ENCODE data around the gene CFP. TPM values are rescaled to one million over a fixed set of nuclear protein-coding genes. Genes with fewer than 3 reads are reported as not detected.

CFP gene
- 0.37 to 0.84 TPM (median 0.42 TPM) in 5 replicates for total RNA-seq (2022; extraction: Qiagen RNA extraction)

GRCh38 chrX:47629419-47630200 lies at the start of gene CFP:
Gene CFP (minus strand): TSS chrX:47629930. CDS start chrX:47629844, 86 bp downstream.

GRCh38 chrX:47658684-47659420 lies 29.1 kb upstream of the CFP start, which contains the start of gene UXT:
Gene UXT (minus strand): TSS chrX:47659180. CDS start chrX:47658927, 253 bp downstream.

DNA sequence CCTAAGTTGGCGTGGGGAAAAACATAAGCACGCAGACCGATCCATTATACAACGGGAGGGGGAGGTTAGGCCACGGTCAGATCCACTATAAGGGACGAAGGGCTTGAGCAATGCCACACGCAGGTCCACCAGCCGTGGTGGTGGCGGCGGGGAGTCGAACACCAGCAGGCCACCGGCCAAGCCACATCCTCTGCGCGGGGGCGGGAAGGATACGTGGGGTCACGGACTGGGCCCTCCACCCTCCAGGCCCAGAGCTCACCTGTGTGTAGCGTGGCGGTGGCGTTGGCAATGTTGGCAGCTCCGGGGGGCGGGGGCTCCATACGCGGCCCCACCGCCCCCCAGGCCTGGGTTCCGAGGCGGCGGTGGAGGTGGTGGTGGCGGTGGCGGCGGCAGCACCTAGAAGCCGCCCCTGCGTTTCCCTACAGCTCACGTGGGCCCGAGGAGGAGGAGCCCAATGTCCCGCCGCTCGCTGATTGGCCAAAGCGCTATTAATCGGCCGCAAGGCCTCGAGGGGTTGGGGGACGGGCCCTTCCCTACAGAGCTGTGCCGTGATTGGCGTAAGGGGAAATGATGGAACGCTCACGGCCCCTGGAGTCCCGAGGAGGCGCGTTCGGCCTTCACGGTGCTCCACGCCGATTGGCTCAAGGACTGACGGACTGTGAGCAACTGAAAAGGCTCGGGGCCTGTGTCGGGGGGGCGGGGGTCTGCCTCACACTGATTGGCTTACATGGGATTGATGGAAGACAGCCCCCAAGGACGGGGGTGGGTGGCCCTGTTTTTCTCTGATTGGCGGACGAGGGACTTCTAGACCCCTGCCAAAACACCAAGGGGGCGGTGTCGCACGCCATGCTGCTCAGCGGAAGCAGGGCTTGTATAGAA lies 20.7 kb upstream of the CFP start, which contains the start of gene ELK1:
Gene ELK1 (minus strand): TSS at position 400 of the 879 bp plus-strand sequence. CDS start 9,122 bp downstream, outside the sequence.

DNA sequence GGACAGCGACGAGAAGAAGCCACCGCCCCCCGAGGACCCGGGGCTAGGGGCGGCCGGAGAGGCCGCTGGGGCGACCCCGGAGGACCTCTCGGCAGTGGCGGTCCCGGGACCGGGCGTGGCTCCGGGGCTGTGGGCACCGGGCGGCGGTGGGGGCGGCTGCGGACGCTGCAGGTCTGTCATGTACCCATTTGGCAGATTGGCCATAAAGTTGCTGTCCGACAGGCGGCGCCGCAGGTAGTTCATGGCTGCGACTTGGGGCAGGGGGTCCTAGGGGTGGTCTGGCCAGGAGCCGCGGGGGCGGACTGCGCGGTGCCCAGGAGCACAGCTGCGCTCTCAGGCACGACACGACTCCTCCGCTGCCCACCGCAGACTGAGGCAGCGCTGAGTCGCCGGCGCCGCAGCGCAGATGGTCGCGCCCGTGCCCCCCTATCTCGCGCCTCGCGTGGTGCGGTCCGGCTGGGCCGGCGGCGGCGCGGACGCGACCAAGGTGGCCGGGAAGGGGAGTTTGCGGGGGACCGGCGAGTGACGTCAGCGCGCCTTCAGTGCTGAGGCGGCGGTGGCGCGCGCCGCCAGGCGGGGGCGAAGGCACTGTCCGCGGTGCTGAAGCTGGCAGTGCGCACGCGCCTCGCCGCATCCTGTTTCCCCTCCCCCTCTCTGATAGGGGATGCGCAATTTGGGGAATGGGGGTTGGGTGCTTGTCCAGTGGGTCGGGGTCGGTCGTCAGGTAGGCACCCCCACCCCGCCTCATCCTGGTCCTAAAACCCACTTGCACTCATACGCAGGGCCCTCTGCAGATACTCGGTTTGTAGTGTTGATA lies 10.0 kb downstream of the CFP start, which contains the start of gene SYN1:
Gene SYN1 (minus strand): TSS at position 372 of the 817 bp plus-strand sequence. CDS start 129 bp downstream, at position 243.

GRCh38 chrX:47581731-47582647 lies 47.7 kb downstream of the CFP start, which contains the start of gene TIMP1:
Gene TIMP1 (plus strand): TSS chrX:47582436. CDS start chrX:47583416, 980 bp downstream.

Other genes starting within 250 kb of the CFP start
- 3.5 to 4.7 TPM (median 3.8 TPM) in 5 replicates for gene ZNF41, start 146.7 kb downstream of the CFP start, total RNA-seq (2022; extraction: Qiagen RNA extraction)
- 45.2 to 58.2 TPM (median 55.5 TPM) in 5 replicates for gene ARAF, start 68.7 kb downstream of the CFP start, total RNA-seq (2022; extraction: Qiagen RNA extraction)
- gene TIMP1, start 47.5 kb downstream of the CFP start, total RNA-seq (2022; extraction: Qiagen RNA extraction) = 262 to 288 TPM (median 280 TPM) in 5 replicates
- gene SYN1, start 10.1 kb downstream of the CFP start, total RNA-seq (2022; extraction: Qiagen RNA extraction) = 0.15 to 0.35 TPM (median 0.15 TPM) in 5 replicates
- 31.9 to 40.8 TPM (median 37.1 TPM) in 5 replicates for gene ELK1, start 20.6 kb upstream of the CFP start, total RNA-seq (2022; extraction: Qiagen RNA extraction)
- 147 to 192 TPM (median 175 TPM) in 5 replicates for gene UXT, start 29.2 kb upstream of the CFP start, total RNA-seq (2022; extraction: Qiagen RNA extraction)
- gene ZNF81, start 207.0 kb upstream of the CFP start, total RNA-seq (2022; extraction: Qiagen RNA extraction) = 3.5 to 6.3 TPM (median 5.9 TPM) in 5 replicates